OCI-LY1 (cell line): ENCODE data around the gene DSPP.

Experiments
- CTCF ChIP-seq: fragments of 200-600 bp; sonication (generic), shearing (Covaris generic); IDR thresholded peaks from 2 replicates; pipeline ENCODE4 v1.5.1; 2017; ENCODE audit warnings: mild to moderate bottlenecking, antibody characterized with exemption, low read length, moderate library complexity, mixed read lengths
- EZH2 ChIP-seq: fragments of 200-600 bp; sonication (generic), shearing (Covaris generic); IDR thresholded peaks from 2 replicates; pipeline ENCODE4 v1.8.0; 2017; ENCODE audit warnings: borderline replicate concordance, mixed run types, mild to moderate bottlenecking, antibody characterized with exemption, low read length, moderate library complexity, mixed read lengths

GRCh38 chr4:87622303-87622702, 14.0 kb downstream of the DSPP start:
- TF ChIP-seq CTCF (no peak), EZH2 (no peak)
